Upper lobe of left lung (tissue), 4 donors: ENCODE data around the gene NXT1.

Experiments
- CTCF ChIP-seq, 6 experiments: fragments of 450-650 bp in 4 of 6; fragments of 200-600 bp in 2 of 6; sonication (generic) in 2 of 6; IDR thresholded peaks; one replicate each; pipeline ENCODE4 v1.5.1; 2016 to 2019; ENCODE audit warnings: antibody characterized with exemption in 6 of 6
- POLR2A ChIP-seq, 4 donors: fragments of 450-650 bp; IDR thresholded peaks; one replicate each; pipeline ENCODE4 v1.5.1; 2016 to 2017; ENCODE audit warnings: antibody characterized with exemption in 4 of 4, mild to moderate bottlenecking in 2 of 4
- POLR2AphosphoS5 ChIP-seq, 2 donors: sonication (generic); formaldehyde crosslinking; IDR thresholded peaks; one replicate each; pipeline ENCODE4 v1.5.1; 2017; ENCODE audit warnings: antibody characterized with exemption in 2 of 2

- TF ChIP-seq CTCF (IDR thresholded peaks at IDR 0.05) = no peak
- no peak for TF ChIP-seq POLR2AphosphoS5 (IDR thresholded peaks at IDR 0.05)
- TF ChIP-seq POLR2A (IDR thresholded peaks at IDR 0.05) = no peak
These were observed 20.9 kb downstream of the NXT1 start for GRCh38 chr20:23371496-23371895.
